Stimulated activated CD4-positive, alpha-beta T cell treated with anti-CD3 and anti-CD28 coated beads, TNF-alpha, amount 100 ng/mL, for 1 hour (primary cell): ENCODE data around the gene KCNB1.

Source experiments
- DNase-seq, 3 donors: peaks; one replicate each; pipeline ENCODE4 v3.0.0-alpha.2; 2020; ENCODE audit warnings: low read depth in 3 of 3, low spot score in 1 of 3

KCNB1 gene

GRCh38 chr20:49444553-49444990 is 37.9 kb downstream of the KCNB1 start:
- no peak for DNase-seq

DNA sequence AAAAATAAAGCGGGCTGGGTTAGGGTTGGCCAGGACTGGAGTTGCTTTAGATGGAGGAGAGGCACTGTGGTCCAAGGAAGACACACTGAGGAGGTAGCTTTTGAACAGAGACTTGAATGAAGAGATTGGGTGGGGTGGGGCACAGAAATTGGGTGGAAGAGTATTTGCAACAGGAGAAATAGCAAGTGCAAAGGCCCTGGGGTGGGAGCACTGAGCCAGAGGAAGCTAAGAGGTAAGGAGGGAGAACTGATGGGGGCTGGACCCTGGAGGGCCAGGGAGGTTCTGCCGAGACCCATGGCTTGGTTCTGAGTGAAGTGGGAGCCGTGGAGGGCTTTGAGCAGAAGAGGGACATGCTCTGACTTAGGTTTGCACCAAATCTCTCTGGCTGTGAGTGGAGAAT is 45.4 kb downstream of the KCNB1 start:
- DNase-seq, result no peak

DNA sequence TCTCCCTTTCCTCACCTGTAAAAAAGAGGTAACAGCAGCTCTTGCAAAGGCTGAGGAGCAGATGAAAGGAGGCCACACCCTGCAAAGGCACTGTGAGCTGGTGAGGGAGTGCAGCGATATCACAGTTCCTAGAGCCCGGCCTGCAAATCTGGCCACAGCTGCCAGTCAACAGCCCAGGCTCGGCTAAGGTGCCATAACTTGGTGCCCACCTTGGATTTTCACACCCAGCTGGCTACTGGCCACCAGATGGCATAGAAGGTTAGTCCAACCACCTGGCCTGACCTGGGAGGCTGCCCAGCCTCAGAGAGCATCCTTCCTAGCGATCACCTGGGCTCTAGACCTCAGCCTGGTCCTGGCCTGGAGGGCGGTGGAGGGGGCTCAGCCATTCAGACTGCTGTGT is 46.8 kb downstream of the KCNB1 start:
- DNase-seq, result no peak

GRCh38 chr20:49433333-49433732 is 49.1 kb downstream of the KCNB1 start:
- DNase-seq, result no peak

- no peak for DNase-seq
Measured at GRCh38 chr20:49432550-49432949, 49.9 kb downstream of the KCNB1 start.

- no peak for DNase-seq
Measured at GRCh38 chr20:49431329-49431728, 51.1 kb downstream of the KCNB1 start.

DNA sequence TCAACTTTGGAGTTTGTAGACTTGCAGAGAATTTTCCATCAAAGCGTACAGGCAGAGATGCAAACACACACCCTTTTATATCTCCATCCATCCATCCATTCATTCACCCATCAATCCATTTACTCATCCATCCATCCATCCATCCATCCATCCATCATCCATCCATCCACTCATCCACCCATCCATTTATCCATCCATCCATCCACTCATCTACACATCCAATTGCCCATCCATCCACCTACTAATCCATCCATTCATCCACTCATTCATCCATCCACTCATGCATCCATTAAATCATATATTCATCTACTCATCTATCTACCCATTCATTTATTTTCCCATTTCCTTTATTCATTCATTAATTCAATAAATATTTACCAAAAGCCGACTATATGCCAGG is 52.1 kb downstream of the KCNB1 start:
- DNase-seq, result no peak

DNA sequence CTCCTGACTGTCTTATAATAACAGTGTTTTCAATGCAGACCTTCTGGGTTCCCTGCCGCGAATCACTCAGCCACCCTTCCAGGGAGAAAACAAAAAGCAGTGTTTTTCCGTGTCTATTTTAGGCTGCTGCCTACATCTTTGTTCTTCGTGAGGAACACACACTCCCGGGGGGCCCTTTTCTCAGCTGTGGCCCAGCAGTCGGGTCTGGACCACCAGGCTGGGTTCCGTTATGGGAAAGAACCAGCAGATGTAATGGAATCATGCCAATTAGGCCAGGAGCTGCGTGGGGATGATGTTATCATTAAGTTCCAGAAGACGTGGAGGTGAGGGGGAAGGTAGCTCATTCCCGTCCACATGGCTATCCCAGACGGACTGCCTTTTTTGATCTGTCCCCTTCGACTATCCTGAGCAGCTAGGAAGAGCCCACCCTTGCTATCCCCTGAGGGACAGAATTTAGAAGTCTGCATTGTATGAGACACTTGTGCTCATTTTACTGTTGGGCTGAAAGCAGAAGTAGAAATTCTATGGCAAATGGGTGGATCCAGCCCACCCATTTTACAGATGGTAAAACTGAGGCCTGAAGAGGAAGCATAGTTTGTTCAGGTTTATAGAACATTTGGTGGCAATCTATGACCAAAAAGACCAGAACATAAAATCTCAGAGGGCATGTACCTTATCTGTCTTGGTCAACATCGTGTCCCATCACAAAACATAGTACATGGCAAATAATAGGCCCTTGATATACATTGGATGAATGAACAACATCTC is 54.5 kb downstream of the KCNB1 start:
- DNase-seq, result no peak

DNA sequence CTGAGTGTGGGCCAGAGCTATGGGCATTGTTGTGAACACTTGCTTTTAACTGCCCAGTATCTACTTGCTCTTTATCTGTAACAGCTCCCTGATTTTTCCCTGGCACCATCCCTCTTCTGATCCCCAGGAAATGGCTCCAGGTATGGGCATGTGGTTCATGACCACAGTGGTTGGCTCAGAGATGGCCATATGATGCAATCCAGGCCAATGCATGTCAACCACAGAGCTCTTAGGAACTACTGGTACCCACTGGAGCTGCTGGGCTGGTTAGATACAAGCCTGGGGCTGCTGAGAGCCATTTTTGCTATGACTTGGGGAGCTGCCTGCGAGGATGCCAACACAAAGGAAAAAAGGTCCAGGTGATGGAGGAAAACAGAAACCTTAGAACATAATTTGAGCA is 55.6 kb downstream of the KCNB1 start:
- no peak for DNase-seq

GRCh38 chr20:49426395-49426794 is 56.1 kb downstream of the KCNB1 start:
- DNase-seq, result no peak

DNA sequence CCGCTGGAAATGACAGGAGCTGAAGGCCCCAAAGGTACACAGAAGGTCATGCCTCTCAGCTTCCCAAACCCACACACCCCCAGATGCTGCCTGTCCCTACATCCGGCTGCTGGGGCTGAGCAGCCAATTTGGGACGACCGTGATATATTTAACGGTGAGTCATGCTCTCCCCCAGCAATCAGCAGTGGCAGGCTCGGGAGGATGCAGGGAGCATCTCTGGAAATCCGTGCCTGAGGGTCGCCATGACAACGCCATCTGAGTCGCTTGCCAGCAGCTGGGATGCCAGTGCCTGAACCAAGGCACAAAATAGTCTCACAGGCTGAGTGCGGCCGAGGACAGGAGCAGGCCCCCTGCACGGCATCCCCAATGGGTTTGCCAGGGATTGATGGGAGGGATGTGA is 57.9 kb downstream of the KCNB1 start:
- DNase-seq, result no peak

- DNase-seq, result no peak
Measured at GRCh38 chr20:49422161-49422560, 60.3 kb downstream of the KCNB1 start.

GRCh38 chr20:49420811-49421295 is 61.6 kb downstream of the KCNB1 start:
- DNase-seq, result no peak

DNA sequence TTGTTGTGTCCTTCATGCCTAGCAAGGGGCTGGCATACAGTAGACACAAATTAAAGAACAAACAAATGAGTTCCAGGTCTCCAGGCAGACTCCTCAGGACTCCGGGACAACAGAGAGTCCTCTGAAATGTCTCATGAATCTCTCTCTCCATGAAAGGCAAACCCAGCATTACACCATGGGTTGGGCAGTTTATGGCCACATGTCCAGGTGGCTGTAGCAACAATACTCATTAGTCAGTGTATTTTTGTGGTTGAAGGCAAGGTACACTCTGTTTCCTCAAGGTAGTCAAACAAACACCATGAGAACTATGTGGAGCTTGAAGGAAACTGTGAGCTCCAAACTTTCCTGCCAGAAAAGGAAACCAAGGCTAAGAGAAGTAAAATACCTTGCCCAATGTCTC is 62.2 kb downstream of the KCNB1 start:
- DNase-seq, result no peak

DNA sequence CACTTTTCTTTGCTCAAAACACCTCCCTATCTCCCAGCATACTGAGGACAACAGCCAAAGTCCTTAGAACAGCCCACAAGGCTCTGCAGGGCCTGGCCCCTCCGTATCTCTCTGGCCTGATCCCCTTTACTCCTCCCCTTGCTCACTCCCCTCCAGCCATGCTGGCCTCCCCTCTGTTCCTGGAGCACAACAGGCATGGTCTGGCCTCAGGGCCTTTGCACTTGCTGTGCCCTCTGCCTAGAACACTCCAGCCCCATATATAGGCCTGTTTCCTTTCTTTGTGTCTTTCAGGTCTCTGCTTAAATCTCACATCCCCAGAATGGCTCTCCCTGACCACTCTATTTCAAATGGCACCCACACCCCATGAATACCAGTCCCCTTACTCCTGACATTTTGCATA is 62.7 kb downstream of the KCNB1 start:
- DNase-seq, result no peak

- no peak for DNase-seq
Measured at GRCh38 chr20:49418809-49419208, 63.7 kb downstream of the KCNB1 start.

- no peak for DNase-seq
Measured at GRCh38 chr20:49417843-49418555, 64.5 kb downstream of the KCNB1 start.

DNA sequence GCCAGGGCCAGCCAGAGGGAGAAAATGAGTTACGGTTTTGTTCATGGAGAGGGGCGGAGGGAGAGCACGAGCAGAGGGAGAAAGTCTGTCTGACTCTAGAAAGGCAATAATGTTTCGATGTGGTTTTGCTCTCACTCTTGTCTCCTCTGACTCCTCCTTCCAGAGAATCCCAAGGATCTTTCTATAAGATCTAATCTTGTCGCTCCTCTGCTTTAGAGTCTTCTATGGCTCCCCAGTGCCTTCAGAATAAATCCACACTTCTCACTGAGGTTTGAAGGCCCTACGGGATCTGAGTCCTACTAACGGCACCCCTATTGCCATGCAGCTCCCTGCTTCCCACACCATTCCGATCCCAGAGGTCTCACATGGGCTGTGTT is 66.8 kb downstream of the KCNB1 start:
- DNase-seq, result no peak

GRCh38 chr20:49415005-49415667 is 67.3 kb downstream of the KCNB1 start:
- DNase-seq, result no peak

GRCh38 chr20:49413677-49414076 is 68.8 kb downstream of the KCNB1 start:
- DNase-seq, result no peak

- no peak for DNase-seq
Measured at GRCh38 chr20:49412953-49413352, 69.5 kb downstream of the KCNB1 start.

- DNase-seq, result no peak
Measured at GRCh38 chr20:49412254-49412653, 70.2 kb downstream of the KCNB1 start.
